ENCODE measurements around the gene PLXNB2. TPM values are rescaled to one million over a fixed set of nuclear protein-coding genes. Genes with fewer than 3 reads are reported as not detected.

Gene PLXNB2
- total RNA-seq, 1 experiment from 2014 or later: 84.1 TPM

DNA sequence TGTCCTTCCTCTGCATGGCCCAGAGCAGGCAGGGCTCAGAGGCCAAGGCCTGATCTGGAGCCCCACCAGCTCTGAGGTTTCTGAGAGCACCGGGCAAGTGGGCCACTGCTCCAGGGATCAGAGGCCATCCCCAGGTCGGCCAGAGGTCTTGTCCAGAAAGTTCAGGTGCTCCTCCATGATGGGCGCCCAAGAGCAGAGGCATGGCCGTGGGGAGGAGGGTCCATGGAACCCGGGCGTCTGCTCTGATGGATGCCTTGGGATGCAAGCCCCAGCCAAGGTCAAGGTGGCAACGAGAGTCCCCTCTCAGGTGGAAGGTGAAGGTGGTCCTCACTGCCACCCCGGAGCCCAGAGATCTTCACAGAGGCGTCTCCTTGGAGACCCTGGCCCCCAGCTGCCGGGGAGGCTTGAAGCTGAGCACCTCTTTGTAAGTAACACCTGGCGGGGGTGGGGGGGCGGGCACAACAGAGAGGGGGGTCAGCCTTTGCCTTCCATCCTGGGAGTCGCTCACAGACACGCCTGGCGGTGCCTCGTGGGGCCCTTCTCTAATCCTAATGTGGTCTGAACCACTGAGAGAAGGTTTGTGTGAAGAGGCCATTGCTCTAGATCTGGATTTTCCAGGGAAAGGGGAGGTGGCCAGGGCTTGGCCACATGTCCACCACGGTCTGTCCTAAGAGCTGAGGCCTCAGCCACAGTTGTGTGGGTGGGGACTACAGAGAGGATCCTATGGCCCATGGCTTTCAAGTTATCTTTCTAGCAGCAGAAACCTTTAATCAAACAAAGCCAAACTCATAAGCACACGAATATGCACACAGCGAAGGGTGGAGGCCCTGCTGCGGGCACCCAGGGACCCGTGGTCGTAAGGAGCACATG lies 54.2 kb downstream of the PLXNB2 start:
- no peak for DNase-seq (ENCODE audit: low read depth)

DNA sequence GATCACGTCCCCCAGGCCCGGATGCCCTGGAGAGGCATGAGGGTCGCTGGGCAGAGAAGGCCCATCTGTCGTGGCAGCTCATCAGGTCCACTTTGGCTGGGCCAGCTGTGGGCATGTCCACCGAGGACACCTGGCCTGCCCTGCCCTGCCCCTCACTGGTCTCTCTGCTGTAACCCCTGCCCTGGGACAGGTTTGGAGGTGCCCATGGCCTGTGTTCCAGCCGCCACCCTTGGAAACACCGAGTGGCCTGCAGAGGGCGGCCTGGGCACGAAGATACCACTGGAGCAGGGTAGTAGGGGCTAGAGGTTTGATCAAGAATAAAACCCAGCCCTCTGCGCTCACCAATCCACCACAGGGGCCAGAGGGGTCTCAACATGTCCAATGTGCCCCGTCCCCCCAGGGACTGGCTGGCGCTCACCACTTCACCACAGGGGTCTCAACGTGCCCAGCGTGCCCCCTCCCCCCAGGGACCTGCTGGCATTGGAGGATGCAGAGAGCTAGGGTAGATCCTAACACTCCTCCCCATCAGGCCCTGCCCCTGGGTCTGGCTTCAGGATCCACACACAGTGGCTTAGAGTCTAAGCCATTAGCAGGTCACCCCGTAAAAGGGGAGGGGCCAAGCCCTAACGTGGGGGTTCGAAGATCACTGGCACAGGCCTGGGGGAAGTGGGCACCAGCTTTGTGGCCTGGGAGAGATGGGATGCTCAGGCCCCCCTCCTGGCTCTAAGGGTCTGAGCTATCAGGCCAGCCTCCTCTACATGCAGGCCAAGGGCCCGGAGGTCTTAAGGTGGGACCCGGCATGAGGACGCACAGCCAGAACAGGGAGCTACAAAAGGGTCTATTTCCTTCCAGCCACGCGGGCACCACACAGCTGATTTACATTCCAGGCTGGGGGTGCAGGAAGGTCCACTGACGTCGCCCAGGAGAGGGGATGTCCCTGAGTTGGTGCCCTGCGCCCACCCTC lies 55.1 kb downstream of the PLXNB2 start:
- peak; percentile 72 for DNase-seq (ENCODE audit: low read depth)

GRCh38 chr22:50251477-50252081 lies 55.9 kb downstream of the PLXNB2 start:
- no peak for DNase-seq (ENCODE audit: low read depth)

- peak; percentile 75 for DNase-seq (ENCODE audit: low read depth)
These were observed 56.6 kb downstream of the PLXNB2 start, which contains the start of gene HDAC10 for GRCh38 chr22:50250555-50251476. HDAC10 (minus strand) TSS chr22:50251265; CDS start chr22:50251032, 233 bp downstream.

DNA sequence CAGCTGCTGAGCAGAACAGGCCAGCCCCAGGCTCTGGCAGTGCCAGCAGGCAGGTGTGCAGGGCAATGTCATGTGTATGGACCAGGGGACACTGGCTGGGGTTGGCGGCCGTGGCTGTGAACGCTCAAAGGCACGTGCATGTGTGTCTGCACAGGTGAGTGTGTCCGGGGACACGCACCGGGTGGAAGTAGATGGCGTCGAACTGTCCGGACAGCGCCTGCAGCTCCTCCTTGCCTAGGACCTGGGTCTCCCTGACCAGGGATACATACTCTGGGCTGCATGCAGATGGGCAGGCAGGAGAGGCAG lies 57.2 kb downstream of the PLXNB2 start:
- no peak for DNase-seq (ENCODE audit: low read depth)

GRCh38 chr22:50249341-50250248 lies 57.9 kb downstream of the PLXNB2 start:
- no peak for DNase-seq (ENCODE audit: low read depth)

DNA sequence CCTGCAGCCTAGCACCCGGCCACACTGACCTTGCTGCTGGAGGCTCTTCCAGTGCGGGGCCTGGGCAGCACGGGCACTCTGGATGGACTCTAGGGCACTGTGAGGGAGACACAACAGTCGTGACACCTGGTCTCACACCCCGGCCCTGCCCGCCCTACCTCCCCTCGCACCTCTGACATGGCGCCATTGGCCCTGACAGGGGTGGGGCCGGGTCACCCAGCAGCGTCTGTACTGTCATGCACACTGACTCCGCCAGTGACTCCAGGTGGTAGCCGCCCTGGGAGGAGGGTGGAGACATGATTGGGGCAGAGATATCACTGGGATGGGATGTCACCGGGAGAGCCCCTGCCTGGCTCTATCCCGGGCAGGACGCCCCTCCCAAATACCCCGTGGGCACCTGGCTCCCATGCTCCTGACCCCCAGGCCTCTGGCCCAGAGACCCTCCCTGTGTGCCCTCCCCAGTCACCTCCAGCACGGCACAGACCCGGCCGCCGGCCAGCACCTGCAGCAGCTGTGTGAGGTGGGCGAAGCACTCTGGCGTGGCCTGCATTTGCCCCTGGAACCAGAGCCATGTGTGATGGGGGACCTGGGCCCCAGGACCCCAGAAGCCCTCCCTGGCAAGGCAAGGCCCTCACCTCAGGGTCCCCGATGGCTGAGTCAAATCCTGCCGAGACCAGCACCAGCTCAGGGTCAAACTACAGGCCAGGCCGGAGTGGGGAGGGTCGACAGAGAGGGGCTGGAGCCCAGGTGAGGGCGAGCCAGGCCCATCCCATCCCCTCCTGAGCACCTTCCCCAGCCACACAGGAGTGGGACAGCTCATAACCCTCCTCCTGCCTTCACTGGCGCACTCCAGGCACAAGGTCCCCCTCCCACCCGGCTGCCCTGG lies 59.0 kb downstream of the PLXNB2 start:
- DNase-seq (ENCODE audit: low read depth): no peak

GRCh38 chr22:50247748-50248147 lies 59.7 kb downstream of the PLXNB2 start:
- DNase-seq (ENCODE audit: low read depth): no peak

- no peak for DNase-seq (ENCODE audit: low read depth)
These were observed 60.9 kb downstream of the PLXNB2 start for GRCh38 chr22:50246242-50247175.

DNA sequence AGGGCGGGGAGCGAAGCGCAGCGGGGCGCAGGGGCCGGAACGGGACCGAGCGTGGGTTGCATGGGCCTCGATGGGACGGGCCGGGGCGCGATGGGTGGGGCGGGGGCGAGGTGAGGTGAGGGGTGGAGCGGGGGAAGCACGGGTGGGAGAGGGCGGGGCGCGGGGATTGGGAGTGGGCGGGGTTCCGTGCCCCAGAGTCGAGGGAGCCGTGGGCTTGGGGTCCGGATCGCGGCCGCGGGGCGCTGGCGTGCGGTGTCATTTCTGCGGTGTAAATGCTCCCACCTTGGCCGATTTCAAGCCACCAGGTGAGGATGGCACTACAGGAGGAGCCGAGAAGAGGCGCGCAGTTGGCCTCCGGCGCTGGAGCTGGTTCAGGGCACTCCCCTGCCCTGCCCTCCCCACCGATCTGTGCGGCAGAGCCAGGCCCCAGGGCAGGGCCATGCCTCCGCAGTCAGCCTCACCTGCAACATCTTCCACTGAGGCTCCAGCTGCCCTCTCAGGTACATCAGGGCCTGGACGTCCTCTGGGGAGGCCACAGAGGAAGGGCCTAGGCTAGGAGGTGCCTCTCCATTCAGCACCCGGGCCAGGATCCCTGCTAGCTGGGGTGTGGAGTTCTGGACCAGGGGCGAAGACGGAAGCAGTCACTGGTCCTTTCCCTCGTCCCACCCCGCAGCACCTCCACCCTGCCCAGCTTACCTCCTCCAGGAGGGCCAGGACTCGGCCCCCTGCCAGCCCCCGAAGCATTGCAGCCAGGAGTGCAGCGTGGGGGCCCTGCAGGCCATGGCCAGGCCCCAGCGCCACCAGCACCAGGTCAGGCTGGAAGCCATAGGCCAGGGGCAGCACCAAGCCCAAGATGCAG lies 62.0 kb downstream of the PLXNB2 start:
- no peak for DNase-seq (ENCODE audit: low read depth)

- DNase-seq (ENCODE audit: low read depth): peak; percentile 86
These were observed 62.8 kb downstream of the PLXNB2 start, which contains the start of gene TUBGCP6 for GRCh38 chr22:50244420-50245213. TUBGCP6 (minus strand) TSS chr22:50245023; CDS start chr22:50244459, 564 bp downstream.

- DNase-seq (ENCODE audit: low read depth): no peak
These were observed 63.6 kb downstream of the PLXNB2 start for GRCh38 chr22:50243685-50244419.

GRCh38 chr22:50242406-50242949 lies 65.0 kb downstream of the PLXNB2 start:
- no peak for DNase-seq (ENCODE audit: low read depth)

- peak; percentile 42 for DNase-seq (ENCODE audit: low read depth)
These were observed 68.7 kb downstream of the PLXNB2 start for GRCh38 chr22:50238755-50239154.

Data from HT1080 (cell line).